H1 (cell line): Measurements from ENCODE around the gene MRC2. TPM values are rescaled to one million over a fixed set of nuclear protein-coding genes. Genes with fewer than 3 reads are reported as not detected.

ENCODE experiments used
- CTCF ChIA-PET: fragments of 300-600 bp; sonication (Branson Sonifier 250); formaldehyde crosslinking; loops from one replicate; lab custom pipeline; 2021; ENCODE audit not compliant: partially characterized antibody; lab: Charles Lee
- POLR2A ChIA-PET: fragments of 300-600 bp; sonication (Branson Sonifier 250); formaldehyde crosslinking; loops from one replicate; lab custom pipeline; 2021; ENCODE audit warnings: inconsistent platforms; ENCODE audit not compliant: partially characterized antibody; lab: Charles Lee
- DNase-seq, 2 experiments: peaks; one replicate each; pipeline versions ENCODE4 v3.0.0 to v3.0.0-alpha.2; 2010 to 2022; ENCODE audit warnings: low spot score in 2 of 2, low read depth in 1 of 2, mixed read lengths in 1 of 2
- FAIRE-seq: peaks from 2 replicates; lab custom pipeline; 2011; peaks lifted over from hg19 to GRCh38; lab: Jason Lieb, UNC
- H2AFZ ChIP-seq: 2 replicates; pipeline ENCODE4 v1.8.1; 2012; ENCODE audit warnings: low read length, inconsistent platforms
- H2AK5ac ChIP-seq: 2 replicates; pipeline ENCODE4 v1.6.1; 2013; ENCODE audit warnings: low read depth, low read length
- H2BK120ac ChIP-seq: replicated peaks from 2 replicates; pipeline ENCODE3; 2013; ENCODE audit warnings: low read depth, low read length, inconsistent platforms
- H2BK12ac ChIP-seq: 2 replicates; pipeline ENCODE4 v1.6.1; 2013; ENCODE audit warnings: low read depth, low read length
- H2BK15ac ChIP-seq: 2 replicates; pipeline ENCODE4 v1.6.1; 2013; ENCODE audit warnings: low read length
- H2BK20ac ChIP-seq: 2 replicates; pipeline ENCODE4 v1.6.1; 2013; ENCODE audit warnings: low read length
- H2BK5ac ChIP-seq: 2 replicates; pipeline ENCODE4 v1.6.1; 2013; ENCODE audit warnings: low read depth, low read length
- H3K14ac ChIP-seq: 2 replicates; pipeline ENCODE4 v1.6.1; 2013; ENCODE audit warnings: inconsistent platforms; ENCODE audit not compliant: insufficient read length
- H3K18ac ChIP-seq: 2 replicates; pipeline ENCODE4 v1.6.1; 2013; ENCODE audit warnings: low read length; ENCODE audit errors: extremely low read depth
- H3K23ac ChIP-seq: 2 replicates; pipeline ENCODE4 v1.6.1; 2013; ENCODE audit warnings: inconsistent platforms; ENCODE audit not compliant: insufficient read length
- H3K23me2 ChIP-seq: 2 replicates; pipeline ENCODE4 v1.6.1; 2013; ENCODE audit warnings: low read depth, low read length
- H3K27ac ChIP-seq: 2 replicates; pipeline ENCODE4 v1.6.1; 2011; ENCODE audit warnings: low read depth, low read length, inconsistent platforms
- H3K27me3 ChIP-seq, 4 experiments: replicated peaks in 1 of 4; 1 replicate in 1 of 4; 2 replicates in 3 of 4; pipeline versions ENCODE4 v1.6.1 to v1.8.1; 2011 to 2013; ENCODE audit warnings: low read length in 3 of 4, mild to moderate bottlenecking in 3 of 4, inconsistent platforms in 2 of 4, mixed read lengths in 2 of 4, moderate library complexity in 1 of 4; ENCODE audit not compliant: control insufficient read depth in 3 of 4, insufficient read depth in 3 of 4; ENCODE audit errors: extremely low read depth in 1 of 4
- H3K36me3 ChIP-seq, 4 experiments: 2 replicates each; pipeline versions ENCODE4 v1.6.1 to v1.8.1; 2011 to 2013; ENCODE audit warnings: mild to moderate bottlenecking in 4 of 4, low read length in 3 of 4, moderate library complexity in 2 of 4, control low read depth in 1 of 4, inconsistent platforms in 1 of 4; ENCODE audit not compliant: insufficient read depth in 4 of 4, control insufficient read depth in 2 of 4
- H3K4ac ChIP-seq: replicated peaks from 2 replicates; pipeline ENCODE3; 2013; ENCODE audit warnings: low read length, low read depth, mixed read lengths, inconsistent platforms; ENCODE audit not compliant: insufficient read length
- H3K4me1 ChIP-seq, 4 experiments: replicated peaks in 1 of 4; 1 replicate in 1 of 4; 2 replicates in 3 of 4; pipeline versions ENCODE4 v1.6.1 to v1.8.1; 2011 to 2013; ENCODE audit warnings: low read length in 3 of 4, inconsistent platforms in 2 of 4, mixed read lengths in 1 of 4; ENCODE audit not compliant: insufficient read depth in 4 of 4, control insufficient read depth in 3 of 4
- H3K4me2 ChIP-seq, 2 experiments: 2 replicates each; pipeline versions ENCODE4 v1.6.1 to v1.8.1; 2011 to 2013; ENCODE audit warnings: low read depth in 2 of 2, low read length in 2 of 2, control low read depth in 1 of 2, inconsistent platforms in 1 of 2, mild to moderate bottlenecking in 1 of 2; ENCODE audit not compliant: insufficient read depth in 1 of 2
- H3K4me3 ChIP-seq, 4 experiments: fragments of 200-600, 300-600 bp in 1 of 4; sonication (generic), shearing (Covaris generic), sonication (Bioruptor Twin) in 1 of 4; 2 replicates each; pipeline versions ENCODE4 v1.5.1 to v1.8.1; 2011 to 2016; ENCODE audit warnings: low read length in 4 of 4, low read depth in 3 of 4, control low read depth in 2 of 4, inconsistent platforms in 2 of 4, mild to moderate bottlenecking in 2 of 4, mixed read lengths in 1 of 4, moderate library complexity in 1 of 4; ENCODE audit not compliant: insufficient read depth in 2 of 4; ENCODE audit errors: extremely low read depth in 1 of 4
- H3K56ac ChIP-seq: replicated peaks from 2 replicates; pipeline ENCODE3; 2013; ENCODE audit warnings: low read depth, mild to moderate bottlenecking, mixed read lengths, low read length, inconsistent platforms; ENCODE audit not compliant: insufficient read length
- H3K79me1 ChIP-seq: 2 replicates; pipeline ENCODE4 v1.6.1; 2013; ENCODE audit warnings: low read depth, low read length, control low read depth
- H3K79me2 ChIP-seq, 2 experiments: 2 replicates each; pipeline versions ENCODE4 v1.6.1 to v1.8.1; 2012 to 2013; ENCODE audit warnings: low read length in 2 of 2, mild to moderate bottlenecking in 2 of 2, inconsistent platforms in 1 of 2; ENCODE audit not compliant: insufficient read depth in 2 of 2, control insufficient read depth in 1 of 2
- H3K9ac ChIP-seq, 4 experiments: replicated peaks in 1 of 4; 1 replicate in 1 of 4; 2 replicates in 3 of 4; pipeline versions ENCODE4 v1.6.1 to v1.8.1; 2011 to 2013; ENCODE audit warnings: low read depth in 3 of 4, low read length in 3 of 4, control low read depth in 2 of 4, mild to moderate bottlenecking in 2 of 4, moderate library complexity in 2 of 4, inconsistent platforms in 1 of 4; ENCODE audit errors: extremely low read depth in 1 of 4
- H3K9me3 ChIP-seq, 2 experiments: 2 replicates each; pipeline versions ENCODE4 v1.6.1 to v1.8.1; 2012 to 2013; ENCODE audit warnings: mild to moderate bottlenecking in 2 of 2, moderate library complexity in 2 of 2, control low read depth in 1 of 2, inconsistent platforms in 1 of 2, low read depth in 1 of 2, low read length in 1 of 2, mixed read lengths in 1 of 2; ENCODE audit not compliant: insufficient read depth in 2 of 2
- H4K20me1 ChIP-seq, 2 experiments: replicated peaks in 1 of 2; 2 replicates each; pipeline versions ENCODE3 to v1.8.1; 2011 to 2013; ENCODE audit warnings: inconsistent platforms in 2 of 2, low read length in 2 of 2, mild to moderate bottlenecking in 1 of 2; ENCODE audit not compliant: insufficient read depth in 2 of 2, control insufficient read depth in 1 of 2
- H4K5ac ChIP-seq: 2 replicates; pipeline ENCODE4 v1.6.1; 2013; ENCODE audit warnings: low read length, low read depth, mixed read lengths, inconsistent platforms; ENCODE audit not compliant: insufficient read length
- H4K8ac ChIP-seq: 2 replicates; pipeline ENCODE4 v1.8.0; 2013; ENCODE audit warnings: mild to moderate bottlenecking, moderate library complexity, low read length, inconsistent platforms; ENCODE audit not compliant: insufficient read depth; ENCODE audit errors: extremely low read depth
- H4K91ac ChIP-seq: replicated peaks from 2 replicates; pipeline ENCODE3; 2013; ENCODE audit warnings: low read length, mixed read lengths, inconsistent platforms; ENCODE audit not compliant: insufficient read length
- CHD2 ChIP-seq: IDR thresholded peaks from 2 replicates; pipeline ENCODE4 v1.6.1; 2012; ENCODE audit warnings: low read length, improper control_type of control experiment
- CTBP2 ChIP-seq: IDR thresholded peaks from 2 replicates; pipeline ENCODE4 v1.7.0; 2011; ENCODE audit warnings: borderline replicate concordance, mild to moderate bottlenecking, moderate library complexity, mixed read lengths, low read length; ENCODE audit not compliant: insufficient read depth, insufficient read length
- FOSL1 ChIP-seq: IDR thresholded peaks from 2 replicates; pipeline ENCODE4 v1.6.1; 2011; ENCODE audit warnings: mild to moderate bottlenecking, low read depth, low read length, moderate library complexity; ENCODE audit not compliant: insufficient read depth
- GABPA ChIP-seq: IDR thresholded peaks from 2 replicates; pipeline ENCODE4 v1.6.1; 2011; ENCODE audit warnings: mild to moderate bottlenecking, low read length, moderate library complexity, borderline replicate concordance; ENCODE audit not compliant: insufficient read depth
- RXRA ChIP-seq: IDR thresholded peaks from 2 replicates; pipeline ENCODE4 v1.6.1; 2011; ENCODE audit warnings: low read depth, mild to moderate bottlenecking, low read length, moderate library complexity; ENCODE audit not compliant: insufficient read depth
- SP4 ChIP-seq: IDR thresholded peaks from 2 replicates; pipeline ENCODE4 v1.6.1; 2012; ENCODE audit warnings: low read length, inconsistent platforms
- SUZ12 ChIP-seq: fragments of 200-600 bp; sonication (generic); IDR thresholded peaks from 2 replicates; pipeline ENCODE4 v1.6.1; 2012; ENCODE audit warnings: mild to moderate bottlenecking, inconsistent platforms, low read length, moderate library complexity, mixed read lengths
- WGBS, 2 experiments: shearing (Covaris generic) in 1 of 2; methylation state at CpG; one replicate each; pipeline versions ENCODE4 v1.1.6 to v1.1.7; 2013 to 2015; ENCODE audit warnings: low lambda C conversion rate in 2 of 2, mixed read lengths in 2 of 2, inconsistent platforms in 1 of 2, low coverage in 1 of 2, missing lambda C conversion rate in 1 of 2; ENCODE audit not compliant: insufficient replicate concordance in 2 of 2, insufficient coverage in 1 of 2, insufficient read length in 1 of 2; ENCODE audit errors: extremely low coverage in 1 of 2, missing lambda C conversion rate in 1 of 2; 5-methylcytosine and 5-hydroxymethylcytosine counted together
- polyA plus RNA-seq, 7 experiments: library from polyadenylated mRNA; depleted of rRNA in 3 of 7; stranded (reverse) in 5 of 7; unstranded in 2 of 7; fragments of >200 nt in 5 of 7; fragments of 200-250 nt in 2 of 7; gene quantifications; 1 replicate in 5 of 7; 2 replicates in 1 of 7; 4 replicates in 1 of 7; pipeline versions ENCODE4 v1.2.1 to v1.2.3, GENCODE V29; 2011 to 2013; ENCODE audit warnings: missing spikeins in 2 of 7, mixed read lengths in 2 of 7
- total RNA-seq: library from RNA; stranded (reverse); fragmentation: NEBNext Ultra II Directional; extraction: Animal tissue kit (Norgen Biotek cat#: 25700); gene quantifications from 2 replicates; pipeline ENCODE4 v1.2.1, GENCODE V29; 2021

Gene MRC2
- total and polyA plus RNA-seq, 2 of the 8 experiments (the other 6 are each of a cell fraction or from before 2014, with no cell fraction given) = 7.0 to 24.2 TPM

DNA sequence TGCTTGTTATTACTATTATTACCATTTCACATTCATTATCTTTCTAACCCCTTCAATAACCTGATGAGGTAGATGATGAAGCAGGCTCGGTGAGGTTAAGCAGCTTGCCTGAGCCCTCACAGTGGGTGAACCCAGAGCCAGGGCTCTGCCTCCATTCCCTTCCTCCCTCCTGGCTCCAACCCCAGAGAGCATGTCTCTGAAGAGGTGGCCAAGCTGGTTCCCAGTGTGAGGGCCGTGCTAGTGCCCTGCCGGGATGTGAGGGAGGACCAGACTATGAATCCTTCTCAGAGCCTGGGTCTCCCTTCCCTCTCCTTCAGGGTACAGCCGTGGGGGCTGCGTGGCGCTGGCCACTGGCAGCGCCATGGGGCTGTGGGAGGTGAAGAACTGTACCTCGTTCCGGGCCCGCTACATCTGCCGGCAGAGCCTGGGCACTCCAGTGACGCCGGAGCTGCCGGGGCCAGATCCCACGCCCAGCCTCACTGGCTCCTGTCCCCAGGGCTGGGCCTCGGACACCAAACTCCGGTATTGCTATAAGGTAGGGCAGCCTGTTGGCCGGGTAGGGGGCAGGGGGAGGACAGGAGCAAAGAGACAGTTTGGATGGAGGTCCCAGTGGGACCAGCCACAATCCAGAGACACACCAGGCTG lies 49.6 kb downstream of the MRC2 start:
- no peak overlapping the region for H3K56ac ChIP-seq
- no peak overlapping the region for H3K4me3 ChIP-seq
- no peak overlapping the region for H2BK20ac ChIP-seq
- WGBS, 2 experiments = 96% methylated on average over 18 of the region's 18 CpGs; no CpG with 5 or more reads in 1 of the 2 experiments
- no peaks in the 10 kb centered on the region for H3K23me2 ChIP-seq
- no peak overlapping the region for H3K9ac ChIP-seq
- no peak overlapping the region for H3K18ac ChIP-seq
- H3K27ac ChIP-seq = no peak overlapping the region
- no peaks in the 10 kb centered on the region; a peak in 1 of 4 replicates for H3K9me3 ChIP-seq
- H4K8ac ChIP-seq = no peak overlapping the region
- no peak overlapping the region for H2BK15ac ChIP-seq
- H4K91ac ChIP-seq = no peak overlapping the region
- H2AFZ ChIP-seq = no peak overlapping the region
- no peak overlapping the region for H4K5ac ChIP-seq
- no peak overlapping the region for H2AK5ac ChIP-seq
- peaks cover 0 to 4% (median 0%) of the 10 kb centered on the region in 4 experiments; a peak in 2 of 7 replicates for H3K4me1 ChIP-seq
- H3K14ac ChIP-seq = no peak overlapping the region
- DNase-seq (no peak), FAIRE-seq (no peak)
- no peak overlapping the region for H3K23ac ChIP-seq
- TF ChIP-seq CTBP2 (no peak), GABPA (no peak), SP4 (no peak), RXRA (no peak), FOSL1 (no peak), CHD2 (no peak), SUZ12 (no peak)
- H3K79me1 ChIP-seq = no peaks in the 10 kb centered on the region
- H2BK120ac ChIP-seq = no peak overlapping the region
- peaks cover 0 to under 1% of the 10 kb centered on the region in 2 experiments for H4K20me1 ChIP-seq
- no peak overlapping the region for H3K4me2 ChIP-seq
- H3K36me3 ChIP-seq = peaks cover 0 to 7% (median 0%) of the 10 kb centered on the region in 4 experiments; a peak in 2 of 8 replicates
- H2BK5ac ChIP-seq = no peak overlapping the region
- ChIA-PET CTCF (interaction anchor here (0.7 to 9.0 kb wide), 2 partner anchors 16 to 317 kb away, joined by 4 to 68 read pairs; no protein-coding TSS in a partner anchor), POLR2A (interaction anchor here (1.2 kb wide), 1 partner anchor 20 kb away, joined by 5 read pairs; no protein-coding TSS in a partner anchor)
- no peak overlapping the region for H2BK12ac ChIP-seq
- no peaks in the 10 kb centered on the region for H3K79me2 ChIP-seq
- no peak overlapping the region for H3K4ac ChIP-seq
- H3K27me3 ChIP-seq = no peaks in the 10 kb centered on the region
